K562 (cell line): ENCODE measurements around the gene CPZ. TPM values are rescaled to one million over a fixed set of nuclear protein-coding genes. Genes with fewer than 3 reads are reported as not detected.

Source experiments
- ATAC-seq: fragments of 200-7000 bp; cut with Tn5 transposase; 3 replicates; pipeline ENCODE4 v1.9.1; 2020; ENCODE audit warnings: moderate library complexity
- BruUV-seq: library from RNA; stranded (reverse); fragments of 400-500 nt; replicated peaks from 2 replicates; lab custom pipeline; 2021; lab: Mats Ljungman, UMichigan
- CTCF ChIA-PET: fragments of 300-600 bp; formaldehyde crosslinking; extraction: SDS; loops from one replicate; lab custom pipeline; 2021; ENCODE audit warnings: low intra/inter-chr PET ratio; lab: Yijun Ruan, JAX
- POLR2A ChIA-PET: fragments of 300-600, 350-650 bp; sonication (Branson Sonifier 250); formaldehyde crosslinking; extraction: SDS; loops from one replicate; lab custom pipeline; 2021; ENCODE audit warnings: antibody characterized with exemption, inconsistent platforms; lab: Yijun Ruan, JAX
- DNase-seq, 4 experiments: peaks; one replicate each; pipeline versions ENCODE4 v3.0.0 to v3.0.0-alpha.2; 2011 to 2018; ENCODE audit warnings: low spot score in 3 of 4, mixed read lengths in 3 of 4; ENCODE audit errors: extremely low read depth in 1 of 4
- FAIRE-seq: peaks from 2 replicates; lab custom pipeline; 2011; peaks lifted over from hg19 to GRCh38; lab: Jason Lieb, UNC
- H2AFZ ChIP-seq: 2 replicates; pipeline ENCODE4 v1.6.0; 2011; ENCODE audit warnings: low read depth, low read length, control low read depth, inconsistent platforms
- H3K27ac ChIP-seq: fragments of 200-600 bp; 3 replicates; pipeline ENCODE4 v1.8.0; 2011; ENCODE audit warnings: low read depth, mild to moderate bottlenecking, control low read depth, inconsistent platforms, low read length, moderate library complexity, mixed read lengths; ENCODE audit errors: extremely low read depth
- H3K27me3 ChIP-seq, 2 experiments: fragments of 300-600 bp in 1 of 2; 2 replicates in 1 of 2; 3 replicates in 1 of 2; pipeline versions ENCODE4 v1.6.0 to v1.8.0; 2011; ENCODE audit warnings: inconsistent platforms in 2 of 2, low read length in 2 of 2, mild to moderate bottlenecking in 1 of 2, mixed read lengths in 1 of 2, moderate library complexity in 1 of 2; ENCODE audit not compliant: control insufficient read depth in 2 of 2, insufficient read depth in 2 of 2
- H3K36me3 ChIP-seq: fragments of 300-600 bp; 3 replicates; pipeline ENCODE4 v1.8.0; 2011; ENCODE audit warnings: mild to moderate bottlenecking, low read length, inconsistent platforms; ENCODE audit not compliant: control insufficient read depth, insufficient read depth
- H3K4me1 ChIP-seq, 2 experiments: fragments of 200-600 bp in 1 of 2; replicated peaks in 1 of 2; 2 replicates in 1 of 2; 3 replicates in 1 of 2; pipeline versions ENCODE4 v1.5.1 to v1.8.0; 2011; ENCODE audit warnings: inconsistent platforms in 2 of 2, low read length in 2 of 2, mild to moderate bottlenecking in 1 of 2, mixed read lengths in 1 of 2, moderate library complexity in 1 of 2; ENCODE audit not compliant: control insufficient read depth in 2 of 2, insufficient read depth in 2 of 2
- H3K4me2 ChIP-seq: 2 replicates; pipeline ENCODE4 v1.6.1; 2011; ENCODE audit warnings: low read length, control low read depth, inconsistent platforms, mixed read lengths; ENCODE audit not compliant: insufficient read depth
- H3K4me3 ChIP-seq: fragments of 200-600 bp; sonication (generic), shearing (Covaris generic); 2 replicates; pipeline ENCODE4 v1.5.1; 2016; ENCODE audit warnings: control low read depth, inconsistent platforms
- H3K79me2 ChIP-seq: fragments of 200-600 bp; 3 replicates; pipeline ENCODE4 v1.8.0; 2011; ENCODE audit warnings: low read length, inconsistent platforms; ENCODE audit not compliant: control insufficient read depth, insufficient read depth
- H3K9ac ChIP-seq, 2 experiments: 2 replicates each; pipeline versions ENCODE4 v1.6.0 to v1.6.1; 2011; ENCODE audit warnings: low read depth in 2 of 2, low read length in 2 of 2, control low read depth in 1 of 2, inconsistent platforms in 1 of 2, mild to moderate bottlenecking in 1 of 2, mixed read lengths in 1 of 2; ENCODE audit not compliant: insufficient read depth in 1 of 2
- H3K9me1 ChIP-seq: one replicate; pipeline ENCODE4 v1.6.0; 2011; ENCODE audit warnings: inconsistent platforms, mild to moderate bottlenecking, low read length, moderate library complexity; ENCODE audit not compliant: control insufficient read depth, insufficient read depth
- H3K9me3 ChIP-seq: replicated peaks from 2 replicates; pipeline ENCODE4 v1.5.1; 2011; ENCODE audit warnings: low read depth, low read length, inconsistent platforms; ENCODE audit not compliant: control insufficient read depth, insufficient read depth
- H4K20me1 ChIP-seq: replicated peaks from 2 replicates; pipeline ENCODE4 v1.6.1; 2011; ENCODE audit warnings: low read length, inconsistent platforms, mixed read lengths; ENCODE audit not compliant: control insufficient read depth, insufficient read depth
- ARHGAP35 ChIP-seq: fragments of 450-650 bp; IDR thresholded peaks from 2 replicates; pipeline ENCODE4 v1.6.1; 2018; ENCODE audit not compliant: partially characterized antibody
- ARID1B ChIP-seq: fragments of 450-650 bp; IDR thresholded peaks from 2 replicates; pipeline ENCODE4 v1.6.1; 2016; ENCODE audit warnings: antibody characterized with exemption, mild to moderate bottlenecking, inconsistent platforms
- ATF7 ChIP-seq: fragments of 450-650 bp; IDR thresholded peaks from 2 replicates; pipeline ENCODE4 v1.7.1; 2014; ENCODE audit warnings: mild to moderate bottlenecking, moderate library complexity
- C11orf30 ChIP-seq: fragments of 450-650 bp; IDR thresholded peaks from 2 replicates; pipeline ENCODE4 v1.6.1; 2016; ENCODE audit warnings: low read depth, mild to moderate bottlenecking
- CREB1 ChIP-seq, 2 experiments: sonication (generic) in 1 of 2; formaldehyde crosslinking in 1 of 2; IDR thresholded peaks; 2 replicates each; pipeline versions ENCODE4 v1.6.1 to v1.8.0; 2012 to 2022; ENCODE audit warnings: inconsistent platforms in 1 of 2, mild to moderate bottlenecking in 1 of 2, missing genetic modification reagents in 1 of 2, moderate library complexity in 1 of 2
- FOS ChIP-seq: IDR thresholded peaks from 3 replicates; pipeline ENCODE4 v1.6.1; 2011; ENCODE audit not compliant: insufficient read length; ENCODE audit errors: extremely low read depth
- HES1 ChIP-seq: fragments of 450-650 bp; IDR thresholded peaks from 2 replicates; pipeline ENCODE4 v1.6.1; 2016; ENCODE audit warnings: low read depth, mild to moderate bottlenecking, moderate library complexity
- JUND ChIP-seq, 2 experiments: IDR thresholded peaks; 2 replicates in 1 of 2; 3 replicates in 1 of 2; pipeline ENCODE4 v1.6.1; 2011; ENCODE audit warnings: borderline replicate concordance in 2 of 2, low read depth in 2 of 2, low read length in 2 of 2, improper control_type of control experiment in 1 of 2, missing biosample characterization in 1 of 2, missing genetic modification characterization in 1 of 2, missing genetic modification reagents in 1 of 2
- MAFG ChIP-seq: fragments of 450-650 bp; conservative IDR thresholded peaks from 2 replicates; pipeline ENCODE4 v1.6.1; 2016; ENCODE audit warnings: missing genetic modification characterization, missing compliant biosample characterization
- NCOA6 ChIP-seq: fragments of 450-650 bp; IDR thresholded peaks from 2 replicates; pipeline ENCODE4 v1.6.1; 2017; ENCODE audit warnings: mild to moderate bottlenecking
- NFE2 ChIP-seq: IDR thresholded peaks from 2 replicates; pipeline ENCODE4 v1.6.1; 2014; ENCODE audit warnings: antibody characterized with exemption, low read depth
- NFIX ChIP-seq: fragments of 250-450 bp; sonication (Bioruptor Pico); IDR thresholded peaks from 2 replicates; pipeline ENCODE4 v1.4.0; 2020; ENCODE audit warnings: low read depth, mild to moderate bottlenecking, moderate library complexity
- NFYB ChIP-seq: IDR thresholded peaks from 2 replicates; pipeline ENCODE4 v1.6.1; 2011; ENCODE audit warnings: mild to moderate bottlenecking, moderate library complexity; ENCODE audit not compliant: insufficient read length; ENCODE audit errors: extremely low read depth
- PKNOX1 ChIP-seq: fragments of 450-650 bp; IDR thresholded peaks from 2 replicates; pipeline ENCODE4 v1.6.1; 2016
- RAD21 ChIP-seq, 2 experiments: fragments of 250-450 bp in 1 of 2; fragments of 450-650 bp in 1 of 2; sonication (Bioruptor Pico) in 1 of 2; formaldehyde crosslinking in 1 of 2; IDR thresholded peaks in 1 of 2; conservative IDR thresholded peaks in 1 of 2; 2 replicates each; pipeline versions ENCODE4 v1.4.0 to v1.8.0; 2020 to 2022; ENCODE audit warnings: mild to moderate bottlenecking in 2 of 2, moderate library complexity in 1 of 2
- RCOR1 ChIP-seq, 2 experiments: IDR thresholded peaks; 2 replicates each; pipeline ENCODE4 v1.6.1; 2012; ENCODE audit warnings: low read depth in 2 of 2, low read length in 2 of 2, borderline replicate concordance in 1 of 2, improper control_type of control experiment in 1 of 2
- ZBTB49 ChIP-seq: sonication (generic); formaldehyde crosslinking; IDR thresholded peaks from 2 replicates; pipeline ENCODE4 v1.8.0; 2022; ENCODE audit warnings: missing genetic modification reagents, mild to moderate bottlenecking, borderline replicate concordance
- ZC3H8 ChIP-seq: fragments of 450-650 bp; IDR thresholded peaks from 2 replicates; pipeline ENCODE4 v1.6.1; 2017
- ZNF316 ChIP-seq: fragments of 450-650 bp; IDR thresholded peaks from 2 replicates; pipeline ENCODE4 v1.6.1; 2016
- WGBS: fragments of 100-300 bp; shearing (Covaris generic); methylation state at CpG from one replicate; pipeline ENCODE4 v1.1.6; 2016; ENCODE audit warnings: low coverage, mixed read lengths; ENCODE audit not compliant: insufficient coverage; ENCODE audit errors: missing lambda C conversion rate; 5-methylcytosine and 5-hydroxymethylcytosine counted together
- in situ Hi-C: fragments of 300-500 bp; cut with MboI; formaldehyde crosslinking; loops from 4 replicates; pipeline ENCODE4 v1.15.0; 2018; ENCODE audit warnings: inconsistent platforms, mixed read lengths
- intact Hi-C: fragments of 100-400 bp; cut with micrococcal nuclease; formaldehyde crosslinking; loops from 2 replicates; pipeline ENCODE4 v1.14.2; 2022
- polyA plus RNA-seq, 8 experiments: library from polyadenylated mRNA; depleted of rRNA in 4 of 8; stranded (reverse) in 5 of 8; unstranded in 3 of 8; fragments of >200 nt; fragmentation: Nextera tagmentation in 2 of 8; fragmentation: Illumina TruSeq in 1 of 8; extraction: Ambion mirVana in 2 of 8; extraction: Trizol in 1 of 8; gene quantifications; 2 replicates each; pipeline versions ENCODE4 v1.2.1 to v1.2.3, GENCODE V29; 2011 to 2014; ENCODE audit warnings: inconsistent platforms in 1 of 8, missing spikeins in 1 of 8
- total RNA-seq, 7 experiments: library from RNA; depleted of rRNA in 6 of 7; stranded (reverse); fragments of >200 nt in 6 of 7; fragmentation: Illumina TruSeq in 2 of 7; extraction: Trizol in 2 of 7; gene quantifications; 2 replicates each; pipeline versions ENCODE4 v1.2.1 to v1.2.3, GENCODE V29; 2011 to 2021; ENCODE audit warnings: low replicate concordance in 1 of 7

The CPZ gene
- total and polyA plus RNA-seq, 9 of the 15 experiments (the other 6 are each of a cell fraction or from before 2014, with no cell fraction given) = 0.06 to 2.2 (median 1.2) TPM; not detected in 1

DNA sequence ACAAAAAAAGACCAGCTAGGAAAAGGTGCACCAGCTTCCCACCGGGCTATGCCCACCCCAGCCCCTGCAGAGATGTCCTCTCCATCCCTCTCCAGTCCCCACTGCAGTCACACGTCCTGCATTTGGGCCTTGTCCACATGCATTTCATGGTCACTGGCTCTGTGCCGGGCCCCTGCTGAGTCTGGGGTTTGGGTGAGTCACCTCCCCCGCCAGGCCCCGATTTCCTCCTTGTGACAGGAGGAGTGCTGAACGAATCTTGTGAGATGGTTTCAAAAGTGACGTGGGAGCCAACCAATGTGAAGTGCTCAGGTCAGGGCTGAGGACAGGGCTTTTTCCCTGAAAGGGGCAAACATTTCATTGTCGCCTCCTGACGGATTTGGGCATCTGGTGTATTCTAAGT lies 7.1 kb downstream of the CPZ start:
- H3K36me3 ChIP-seq = no peaks in the 10 kb centered on the region
- in situ Hi-C loops (loop anchor here (5.0 kb wide), 1 partner anchor 137 kb away; no protein-coding TSS in a partner anchor), intact Hi-C loops (loop anchor here (10.0 kb wide), 1 partner anchor 315 kb away; no protein-coding TSS in a partner anchor)
- H3K4me3 ChIP-seq = no peak overlapping the region
- H3K4me1 ChIP-seq = peaks cover 0 to 31% of the 10 kb centered on the region in 2 experiments; a peak in 2 of 5 replicates
- no peaks in the 10 kb centered on the region for H3K9me3 ChIP-seq
- peak overlapping the region in 1 of 2 experiments; percentile 13; a peak in 1 of 4 replicates for H3K9ac ChIP-seq
- H4K20me1 ChIP-seq = no peaks in the 10 kb centered on the region
- no peak overlapping the region for H3K27ac ChIP-seq
- FAIRE-seq (peak; percentile 40), ATAC-seq (peak; percentile 71), DNase-seq (peak; percentile 25 to 60 (median 39))
- H3K9me1 ChIP-seq = no peaks in the 10 kb centered on the region
- no peak overlapping the region for H2AFZ ChIP-seq
- no peak overlapping the region for H3K4me2 ChIP-seq
- H3K27me3 ChIP-seq = no peaks in the 10 kb centered on the region; a peak in 1 of 5 replicates
- POLR2A ChIA-PET = interaction anchor here (0.6 kb wide), 1 partner anchor 157 kb away, joined by 3 read pairs; no protein-coding TSS in a partner anchor
- 9% methylated on average over 8 of the region's 9 CpGs for WGBS
- CTCF ChIA-PET = interaction anchor here (1.3 kb wide), 1 partner anchor 131 kb away, joined by 5 read pairs; no protein-coding TSS in a partner anchor
- H3K79me2 ChIP-seq = no peaks in the 10 kb centered on the region
- no TSS peak for BruUV-seq
- TF ChIP-seq ARID1B (0 out of 2 replicates have a peak, but pooled peaks have one; percentile 34), JUND (IDR thresholded peaks at IDR 0.05; ENCODE audit: borderline replicate concordance, low read depth, low read length) (peak; percentile 93), JUND (tag; IDR thresholded peaks at IDR 0.05; ENCODE audit: borderline replicate concordance, low read depth, low read length) (peak; percentile 88; the same call in 2 of the 3 replicates), CREB1 (IDR thresholded peaks at IDR 0.05) (no peak), CREB1 (CRISPR knock-in tag; IDR thresholded peaks at IDR 0.05) (0 out of 2 replicates have a peak, but pooled peaks have one; percentile 19), ZNF316 (no peak), PKNOX1 (peak; percentile 96), ARHGAP35 (no peak), ATF7 (peak; percentile 32; the same call in 1 of the 2 replicates), FOS (peak; percentile 34), RCOR1 (IDR thresholded peaks at IDR 0.05; ENCODE audit: borderline replicate concordance in 1 of 2, low read depth in 2 of 2, low read length in 2 of 2) (peak in 1 of 2 experiments; percentile 88; a peak in 2 of 4 replicates), NFE2 (peak; percentile 72), MAFG (tag) (peak; percentile 29; the same call in 1 of the 2 replicates), RAD21 (CRISPR knock-in tag; conservative IDR thresholded peaks at IDR 0.05 in 1 of 2, IDR thresholded peaks at IDR 0.05 in 1 of 2) (no peak), C11orf30 (peak; percentile 32; the same call in 1 of the 2 replicates), NCOA6 (no peak), ZC3H8 (no peak), ZBTB49 (CRISPR knock-in tag) (no peak), HES1 (no peak), NFYB (peak; percentile 8), NFIX (CRISPR knock-in tag) (no peak)
